ENCODE results near the gene CLTCL1. TPM values are rescaled to one million over a fixed set of nuclear protein-coding genes. Genes with fewer than 3 reads are reported as not detected.

Gene CLTCL1
- total and polyA plus RNA-seq, 9 of the 15 experiments (the other 6 are each of a cell fraction or from before 2014, with no cell fraction given): 1.1 to 11.7 (median 5.0) TPM

GRCh38 chr22:19182472-19183157, 108.9 kb downstream of the CLTCL1 start (continued):
- no peak for TF ChIP-seq ELF2 (CRISPR knock-in tag; IDR thresholded peaks at IDR 0.05)

- H3K79me2 ChIP-seq (ENCODE audit: control insufficient read depth, insufficient read depth, low read length): peaks cover 15% of the 10 kb centered on the region
- peaks cover 6% of the 10 kb centered on the region; the same call in 1 of the 3 replicates for H3K36me3 ChIP-seq (ENCODE audit: control insufficient read depth, insufficient read depth, low read length)
- H3K9ac ChIP-seq (ENCODE audit: insufficient read depth in 1 of 2, low read depth in 2 of 2, low read length in 2 of 2): peak overlapping the region in 1 of 2 experiments; percentile 96; a peak in 2 of 4 replicates
- H4K20me1 ChIP-seq (replicated peaks; ENCODE audit: control insufficient read depth, insufficient read depth, low read length): no peaks in the 10 kb centered on the region; the same call in 1 of the 2 replicates
- ChIA-PET POLR2A (interaction anchor here (0.6 to 11.1 kb wide), 7 partner anchors 13 to 446 kb away, joined by 3 to 191 read pairs (median 5); no protein-coding TSS in a partner anchor), CTCF (ENCODE audit: low intra/inter-chr PET ratio) (no interaction called here)
- 24% methylated on average over 12 of the region's 12 CpGs for WGBS (ENCODE audit: insufficient coverage, low coverage, missing lambda C conversion rate)
- intact Hi-C loops (cut with micrococcal nuclease) (no loop called here), in situ Hi-C loops (cut with MboI) (no loop called here)
- ATAC-seq (no peak), FAIRE-seq (no peak), DNase-seq (ENCODE audit: extremely low read depth in 1 of 4, low spot score in 3 of 4) (no peak)
- no peaks in the 10 kb centered on the region for H3K9me1 ChIP-seq (ENCODE audit: control insufficient read depth, insufficient read depth, low read length)
- H3K4me1 ChIP-seq (replicated peaks in 1 of 2; ENCODE audit: control insufficient read depth in 2 of 2, insufficient read depth in 2 of 2, low read length in 2 of 2): peaks cover 13 to 76% of the 10 kb centered on the region in 2 experiments
- H3K4me3 ChIP-seq: no peak overlapping the region
- H3K27ac ChIP-seq (ENCODE audit: extremely low read depth, low read depth, low read length): no peak overlapping the region
- no peak overlapping the region for H3K4me2 ChIP-seq (ENCODE audit: insufficient read depth, low read length)
- H3K9me3 ChIP-seq (replicated peaks; ENCODE audit: control insufficient read depth, insufficient read depth, low read depth, low read length): no peaks in the 10 kb centered on the region
- no TSS peak for BruUV-seq (replicated peaks)
- no peak overlapping the region for H2AFZ ChIP-seq (ENCODE audit: low read depth, low read length)
- peaks cover 17 to 42% of the 10 kb centered on the region in 2 experiments; a peak in 4 of 5 replicates for H3K27me3 ChIP-seq (ENCODE audit: control insufficient read depth in 2 of 2, insufficient read depth in 2 of 2, low read length in 2 of 2)
- TF ChIP-seq HLTF (IDR thresholded peaks at IDR 0.05): no peak
- TF ChIP-seq BHLHE40 (IDR thresholded peaks at IDR 0.05; ENCODE audit: low read length): peak; percentile 79
- no peak for TF ChIP-seq RREB1 (CRISPR knock-in tag; IDR thresholded peaks at IDR 0.05)
- TF ChIP-seq BCOR (IDR thresholded peaks at IDR 0.05): no peak
- no peak for TF ChIP-seq CTBP1 (IDR thresholded peaks at IDR 0.05; ENCODE audit: borderline replicate concordance)
- no peak for TF ChIP-seq SIN3B (IDR thresholded peaks at IDR 0.05; ENCODE audit: low read depth)
- TF ChIP-seq SETDB1 (IDR thresholded peaks at IDR 0.05; ENCODE audit: low read length): peak; percentile 96
- no peak for TF ChIP-seq THAP12 (CRISPR knock-in tag; IDR thresholded peaks at IDR 0.05)
- TF ChIP-seq ZNF707 (CRISPR knock-in tag; conservative IDR thresholded peaks at IDR 0.05): 0 out of 2 replicates have a peak, but pooled peaks have one; percentile 25
- TF ChIP-seq CHD2 (IDR thresholded peaks at IDR 0.05; ENCODE audit: low read depth, low read length): no peak
Observed at GRCh38 chr22:19181786-19182471, 109.6 kb downstream of the CLTCL1 start.
